ENCODE data around the gene ATG16L2.

DNA sequence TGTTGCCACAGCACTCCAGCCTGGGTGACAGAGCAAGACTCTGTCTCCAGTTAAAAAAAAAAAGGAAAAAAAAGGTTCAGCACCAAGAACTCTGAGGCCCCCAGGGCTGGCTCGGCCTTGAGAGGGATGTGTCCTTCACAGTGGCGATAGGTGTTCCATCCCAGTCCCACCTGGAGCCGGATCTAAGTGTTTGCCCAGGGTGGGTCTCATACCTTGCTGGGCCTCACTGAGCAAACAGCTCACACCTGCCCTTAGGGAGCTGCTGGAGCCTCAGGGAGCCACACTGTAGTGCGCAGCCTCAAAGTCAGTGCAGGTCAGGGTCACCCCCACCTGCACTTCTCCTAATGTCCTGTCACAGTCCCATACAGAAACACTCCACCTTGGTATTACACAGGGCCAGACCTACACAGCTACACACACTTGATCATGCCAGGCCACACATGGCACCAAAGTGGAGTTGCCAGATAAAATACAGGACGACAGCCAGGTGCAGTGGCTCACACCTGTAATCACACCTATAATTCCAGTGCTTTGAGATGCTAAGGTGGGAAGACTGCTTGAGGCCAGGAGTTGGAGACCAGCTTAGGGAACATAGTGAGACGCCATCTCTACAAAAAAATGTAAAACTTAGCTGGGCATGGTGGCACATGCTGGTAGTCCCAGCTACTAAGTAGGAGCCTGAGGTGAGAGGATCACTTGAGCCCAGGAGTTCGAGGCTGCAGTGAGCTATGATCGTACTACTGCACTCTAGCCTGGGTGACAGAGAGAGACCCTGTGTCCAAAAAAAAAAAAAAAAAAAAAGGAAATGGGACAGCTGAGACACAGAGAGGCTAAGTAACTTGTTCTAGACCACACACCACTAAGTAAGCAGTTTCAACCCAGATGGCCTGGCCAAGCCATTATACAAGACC is 27.7 kb upstream of the ATG16L2 start:
- TF ChIP-seq JUND (IDR thresholded peaks at IDR 0.05; ENCODE audit: borderline replicate concordance, low read depth, low read length): no peak
- no peak for TF ChIP-seq JUND (tag; IDR thresholded peaks at IDR 0.05; ENCODE audit: borderline replicate concordance, low read depth, low read length)
- no peak for TF ChIP-seq SPI1 (IDR thresholded peaks at IDR 0.05; ENCODE audit: borderline replicate concordance, low read depth, low read length)
- no peak for TF ChIP-seq ETS2 (tag; IDR thresholded peaks at IDR 0.05; ENCODE audit: borderline replicate concordance, poor library complexity, severe bottlenecking)
- TF ChIP-seq POLR2A (conservative IDR thresholded peaks at IDR 0.05): no peak
- TF ChIP-seq KLF16 (IDR thresholded peaks at IDR 0.05): no peak
- no peak for TF ChIP-seq ZNF274 (IDR thresholded peaks at IDR 0.05; ENCODE audit: borderline replicate concordance, low read depth, low read length)
- TF ChIP-seq ZNF324 (CRISPR knock-in tag; IDR thresholded peaks at IDR 0.05): no peak
- no peak for TF ChIP-seq THRAP3 (IDR thresholded peaks at IDR 0.05; ENCODE audit: borderline replicate concordance)
- TF ChIP-seq PTBP1 (IDR thresholded peaks at IDR 0.05; ENCODE audit: low read depth, low read length): no peak
- TF ChIP-seq POLR2AphosphoS5 (IDR thresholded peaks at IDR 0.05; ENCODE audit: control insufficient read depth, insufficient read depth, low read depth, low read length): no peak

Data from K562 (cell line).